HG03439 (cell line): ENCODE measurements around the gene ERO1A.

Experiments used
- ATAC-seq: cut with Tn5 transposase; IDR thresholded peaks from one replicate; pipeline ENCODE4 v1.9.1; 2021; ENCODE audit warnings: mild to moderate bottlenecking, moderate library complexity; ENCODE audit not compliant: unreplicated experiment

ERO1A gene

GRCh38 chr14:52609445-52610044 is 85.8 kb downstream of the ERO1A start:
- ATAC-seq, result no peak

GRCh38 chr14:52607061-52607460 is 88.3 kb downstream of the ERO1A start:
- ATAC-seq, result no peak

- ATAC-seq, result no peak
Measured at GRCh38 chr14:52602131-52602530, 93.2 kb downstream of the ERO1A start.

- ATAC-seq, result no peak
Measured at GRCh38 chr14:52599974-52600373, 95.4 kb downstream of the ERO1A start.

- ATAC-seq, result no peak
Measured at GRCh38 chr14:52598568-52598967, 96.8 kb downstream of the ERO1A start.

- ATAC-seq, result no peak
Measured at GRCh38 chr14:52596861-52597260, 98.5 kb downstream of the ERO1A start.

GRCh38 chr14:52596320-52596719 is 99.0 kb downstream of the ERO1A start:
- ATAC-seq, result no peak

GRCh38 chr14:52590318-52590717 is 105.0 kb downstream of the ERO1A start:
- ATAC-seq, result no peak
